ENCODE results near the gene TSC22D4.

TSC22D4 gene

GRCh38 chr7:100437150-100438100 lies 41.6 kb downstream of the TSC22D4 start:
- TF ChIP-seq SUZ12 (IDR thresholded peaks at IDR 0.05; ENCODE audit: extremely low read depth, insufficient read depth, insufficient read length) (no peak), YY1 (IDR thresholded peaks at IDR 0.05; ENCODE audit: insufficient read depth, insufficient read length) (no peak), ZNF274 (IDR thresholded peaks at IDR 0.05; ENCODE audit: low read depth, low read length) (no peak)
- no peak overlapping the region for H3K4me3 ChIP-seq (ENCODE audit: insufficient read length, low read depth)
- peaks cover 30% of the 10 kb centered on the region for H3K36me3 ChIP-seq (ENCODE audit: insufficient read depth, insufficient read length, low read length)
- H3K27me3 ChIP-seq (ENCODE audit: insufficient read depth, insufficient read length), result no peaks in the 10 kb centered on the region
- no peaks in the 10 kb centered on the region for H3K9me3 ChIP-seq (ENCODE audit: insufficient read depth, low read length)
- DNase-seq (ENCODE audit: low read depth, low spot score), result no peak
- H3K4me1 ChIP-seq (ENCODE audit: insufficient read depth, insufficient read length), result peaks cover 6% of the 10 kb centered on the region
- H3K9ac ChIP-seq (ENCODE audit: insufficient read length, low read depth), result peak overlapping the region; percentile 42

DNA sequence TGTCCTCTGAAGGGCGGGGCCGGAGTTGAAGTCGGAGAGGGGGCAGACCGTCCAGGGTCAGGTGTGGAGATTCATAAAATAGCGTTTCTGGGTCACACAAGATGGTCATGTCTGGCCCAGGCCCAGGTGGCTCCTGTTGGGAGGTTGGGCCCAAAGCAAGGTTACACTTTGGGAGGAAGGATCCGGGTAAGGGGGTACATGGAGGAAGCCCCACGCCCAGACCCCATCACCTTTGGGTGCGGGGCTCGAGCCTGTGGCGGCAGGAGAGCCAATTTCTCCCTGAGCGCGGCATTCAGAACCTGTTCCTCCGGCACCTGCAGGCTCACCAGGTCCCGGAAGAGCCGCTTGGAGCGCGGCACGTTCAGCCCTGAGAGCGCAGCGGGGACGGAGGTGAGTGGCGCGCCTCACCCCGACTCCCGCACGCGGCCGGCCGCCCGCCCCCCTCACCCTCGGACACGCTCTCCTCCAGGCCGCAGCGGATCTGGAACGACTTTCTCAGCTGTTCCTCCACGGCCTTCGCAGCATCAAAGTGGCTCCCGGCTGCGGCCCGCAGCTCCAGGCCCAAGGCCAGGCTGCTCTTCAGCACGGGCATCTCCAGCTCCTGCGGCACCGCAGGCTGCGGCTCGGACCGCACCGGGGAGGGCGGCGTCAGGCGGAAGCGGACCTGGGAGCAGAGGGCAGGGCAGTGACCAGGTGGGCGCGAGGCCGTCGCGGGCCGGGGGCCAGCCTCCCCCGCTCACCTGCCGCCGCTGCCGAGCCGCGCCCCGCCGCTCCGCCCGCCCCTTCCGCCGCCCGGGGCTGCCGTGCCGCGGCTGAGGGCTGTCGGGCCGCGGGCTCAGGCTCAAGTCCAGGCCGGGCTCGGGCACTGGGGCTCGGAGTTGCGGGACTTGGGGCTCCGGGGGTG lies 43.4 kb downstream of the TSC22D4 start:
- H3K9ac ChIP-seq (ENCODE audit: insufficient read length, low read depth), result peak overlapping the region; percentile 93
- H3K4me3 ChIP-seq (ENCODE audit: insufficient read length, low read depth), result peak overlapping the region; percentile 82
- no peaks in the 10 kb centered on the region for H3K9me3 ChIP-seq (ENCODE audit: insufficient read depth, low read length)
- H3K4me1 ChIP-seq (ENCODE audit: insufficient read depth, insufficient read length), result peaks cover 17% of the 10 kb centered on the region
- TF ChIP-seq SUZ12 (IDR thresholded peaks at IDR 0.05; ENCODE audit: extremely low read depth, insufficient read depth, insufficient read length) (no peak), ZNF274 (IDR thresholded peaks at IDR 0.05; ENCODE audit: low read depth, low read length) (no peak), YY1 (IDR thresholded peaks at IDR 0.05; ENCODE audit: insufficient read depth, insufficient read length) (no peak)
- H3K36me3 ChIP-seq (ENCODE audit: insufficient read depth, insufficient read length, low read length), result peaks cover 48% of the 10 kb centered on the region
- H3K27me3 ChIP-seq (ENCODE audit: insufficient read depth, insufficient read length), result no peaks in the 10 kb centered on the region
- DNase-seq (ENCODE audit: low read depth, low spot score), result no peak

GRCh38 chr7:100434297-100435144 lies 44.5 kb downstream of the TSC22D4 start:
- Histone ChIP-seq H3K9ac (ENCODE audit: insufficient read length, low read depth) (peak overlapping the region; percentile 93), H3K27me3 (ENCODE audit: insufficient read depth, insufficient read length) (no peaks in the 10 kb centered on the region), H3K4me3 (ENCODE audit: insufficient read length, low read depth) (peak overlapping the region; percentile 82), H3K4me1 (ENCODE audit: insufficient read depth, insufficient read length) (peaks cover 17% of the 10 kb centered on the region), H3K9me3 (ENCODE audit: insufficient read depth, low read length) (no peaks in the 10 kb centered on the region), H3K36me3 (ENCODE audit: insufficient read depth, insufficient read length, low read length) (peaks cover 51% of the 10 kb centered on the region)
- no peak for TF ChIP-seq ZNF274 (IDR thresholded peaks at IDR 0.05; ENCODE audit: low read depth, low read length)
- TF ChIP-seq YY1 (IDR thresholded peaks at IDR 0.05; ENCODE audit: insufficient read depth, insufficient read length), result no peak
- TF ChIP-seq SUZ12 (IDR thresholded peaks at IDR 0.05; ENCODE audit: extremely low read depth, insufficient read depth, insufficient read length), result no peak
- no peak for DNase-seq (ENCODE audit: low read depth, low spot score)

GRCh38 chr7:100433592-100434296 lies 45.3 kb downstream of the TSC22D4 start:
- Histone ChIP-seq H3K4me3 (ENCODE audit: insufficient read length, low read depth) (no peak overlapping the region), H3K9me3 (ENCODE audit: insufficient read depth, low read length) (no peaks in the 10 kb centered on the region), H3K36me3 (ENCODE audit: insufficient read depth, insufficient read length, low read length) (peaks cover 51% of the 10 kb centered on the region), H3K27me3 (ENCODE audit: insufficient read depth, insufficient read length) (no peaks in the 10 kb centered on the region), H3K4me1 (ENCODE audit: insufficient read depth, insufficient read length) (peaks cover 17% of the 10 kb centered on the region), H3K9ac (ENCODE audit: insufficient read length, low read depth) (peak overlapping the region; percentile 61)
- DNase-seq (ENCODE audit: low read depth, low spot score), result no peak
- no peak for TF ChIP-seq SUZ12 (IDR thresholded peaks at IDR 0.05; ENCODE audit: extremely low read depth, insufficient read depth, insufficient read length)
- no peak for TF ChIP-seq YY1 (IDR thresholded peaks at IDR 0.05; ENCODE audit: insufficient read depth, insufficient read length)
- TF ChIP-seq ZNF274 (IDR thresholded peaks at IDR 0.05; ENCODE audit: low read depth, low read length), result no peak

DNA sequence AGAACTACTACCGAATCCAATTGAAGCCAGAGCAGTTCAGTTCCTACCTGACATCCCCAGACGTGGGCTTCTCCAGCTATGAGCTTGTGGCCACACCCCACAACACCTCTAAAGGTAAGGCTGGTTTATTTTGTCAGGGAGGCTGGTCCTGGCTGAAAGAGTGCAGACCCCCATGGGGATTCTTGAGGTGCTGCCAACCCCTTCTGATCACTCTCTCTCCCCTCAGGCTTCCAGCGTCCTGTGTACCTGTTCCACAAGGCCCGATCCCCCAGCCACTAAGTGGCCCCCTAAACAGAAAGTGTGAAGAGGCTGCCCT lies 45.8 kb downstream of the TSC22D4 start:
- H3K27me3 ChIP-seq (ENCODE audit: insufficient read depth, insufficient read length), result no peaks in the 10 kb centered on the region
- peaks cover 17% of the 10 kb centered on the region for H3K4me1 ChIP-seq (ENCODE audit: insufficient read depth, insufficient read length)
- no peak for DNase-seq (ENCODE audit: low read depth, low spot score)
- no peak overlapping the region for H3K4me3 ChIP-seq (ENCODE audit: insufficient read length, low read depth)
- no peak for TF ChIP-seq SUZ12 (IDR thresholded peaks at IDR 0.05; ENCODE audit: extremely low read depth, insufficient read depth, insufficient read length)
- no peak for TF ChIP-seq ZNF274 (IDR thresholded peaks at IDR 0.05; ENCODE audit: low read depth, low read length)
- no peak for TF ChIP-seq YY1 (IDR thresholded peaks at IDR 0.05; ENCODE audit: insufficient read depth, insufficient read length)
- no peaks in the 10 kb centered on the region for H3K9me3 ChIP-seq (ENCODE audit: insufficient read depth, low read length)
- peaks cover 51% of the 10 kb centered on the region for H3K36me3 ChIP-seq (ENCODE audit: insufficient read depth, insufficient read length, low read length)
- H3K9ac ChIP-seq (ENCODE audit: insufficient read length, low read depth), result no peak overlapping the region

GRCh38 chr7:100432621-100433275 lies 46.3 kb downstream of the TSC22D4 start:
- peaks cover 3% of the 10 kb centered on the region; the same call in 1 of the 2 replicates for H3K9me3 ChIP-seq (ENCODE audit: insufficient read depth, low read length)
- TF ChIP-seq YY1 (IDR thresholded peaks at IDR 0.05; ENCODE audit: insufficient read depth, insufficient read length), result no peak
- no peak for TF ChIP-seq SUZ12 (IDR thresholded peaks at IDR 0.05; ENCODE audit: extremely low read depth, insufficient read depth, insufficient read length)
- no peak for TF ChIP-seq ZNF274 (IDR thresholded peaks at IDR 0.05; ENCODE audit: low read depth, low read length)
- H3K36me3 ChIP-seq (ENCODE audit: insufficient read depth, insufficient read length, low read length), result peaks cover 51% of the 10 kb centered on the region
- H3K4me1 ChIP-seq (ENCODE audit: insufficient read depth, insufficient read length), result peaks cover 17% of the 10 kb centered on the region
- peak overlapping the region; percentile 26 for H3K9ac ChIP-seq (ENCODE audit: insufficient read length, low read depth)
- H3K27me3 ChIP-seq (ENCODE audit: insufficient read depth, insufficient read length), result no peaks in the 10 kb centered on the region
- H3K4me3 ChIP-seq (ENCODE audit: insufficient read length, low read depth), result no peak overlapping the region
- no peak for DNase-seq (ENCODE audit: low read depth, low spot score)
